Tibial artery (tissue), 4 donors: Measurements from ENCODE around the gene EXOSC2.

Experiments
- DNase-seq, 2 donors: peaks; one replicate each; pipeline ENCODE4 v3.0.0-alpha.2; 2019
- H3K27ac ChIP-seq, 2 donors: fragments of 200-600 bp; sonication (generic) in 1 of 2; 1 replicate in 1 of 2; 2 replicates in 1 of 2; pipeline ENCODE4 v1.5.1; 2018 to 2019; ENCODE audit warnings: mild to moderate bottlenecking in 1 of 2
- H3K27me3 ChIP-seq, 2 donors: fragments of 200-600 bp; sonication (generic) in 1 of 2; one replicate each; pipeline versions ENCODE4 v1.5.1 to v1.6.0; 2016 to 2019
- H3K36me3 ChIP-seq, 3 donors: fragments of 200-600 bp; sonication (generic) in 2 of 3; one replicate each; pipeline ENCODE4 v1.5.1; 2016 to 2019; ENCODE audit warnings: mild to moderate bottlenecking in 2 of 3
- H3K4me1 ChIP-seq, 4 donors: fragments of 200-600 bp; sonication (generic) in 2 of 4; 1 replicate in 3 of 4; 2 replicates in 1 of 4; pipeline ENCODE4 v1.5.1; 2016 to 2019
- H3K4me3 ChIP-seq, 2 donors: fragments of 200-600 bp; sonication (generic) in 1 of 2; 1 replicate in 1 of 2; 2 replicates in 1 of 2; pipeline ENCODE4 v1.5.1; 2018 to 2019; ENCODE audit warnings: mild to moderate bottlenecking in 2 of 2
- H3K9me3 ChIP-seq, 3 donors: fragments of 200-600 bp; sonication (generic) in 1 of 3; one replicate each; pipeline ENCODE4 v1.5.1; 2016 to 2019
- CTCF ChIP-seq, 2 experiments: fragments of 200-600 bp in 1 of 2; fragments of 450-650 bp in 1 of 2; IDR thresholded peaks; one replicate each; pipeline ENCODE4 v1.5.1; 2017 to 2019; ENCODE audit warnings: antibody characterized with exemption in 2 of 2, mild to moderate bottlenecking in 1 of 2, moderate library complexity in 1 of 2
- intact Hi-C: fragments of 100-400 bp; cut with DNase I; formaldehyde crosslinking; loops from one replicate; pipeline ENCODE4 v1.15.0; 2023; ENCODE audit warnings: low total_unique reads

EXOSC2 gene

GRCh38 chr9:130746434-130747212 lies 53.0 kb downstream of the EXOSC2 start:
- H3K27me3 ChIP-seq = no peaks in the 10 kb centered on the region
- H3K4me3 ChIP-seq = no peak overlapping the region
- no peaks in the 10 kb centered on the region for H3K36me3 ChIP-seq
- H3K9me3 ChIP-seq = no peaks in the 10 kb centered on the region
- no peaks in the 10 kb centered on the region for H3K4me1 ChIP-seq
- no peak overlapping the region for H3K27ac ChIP-seq
- intact Hi-C loops = no loop called here
- DNase-seq = no peak
- TF ChIP-seq CTCF (IDR thresholded peaks at IDR 0.05) = no peak

DNA sequence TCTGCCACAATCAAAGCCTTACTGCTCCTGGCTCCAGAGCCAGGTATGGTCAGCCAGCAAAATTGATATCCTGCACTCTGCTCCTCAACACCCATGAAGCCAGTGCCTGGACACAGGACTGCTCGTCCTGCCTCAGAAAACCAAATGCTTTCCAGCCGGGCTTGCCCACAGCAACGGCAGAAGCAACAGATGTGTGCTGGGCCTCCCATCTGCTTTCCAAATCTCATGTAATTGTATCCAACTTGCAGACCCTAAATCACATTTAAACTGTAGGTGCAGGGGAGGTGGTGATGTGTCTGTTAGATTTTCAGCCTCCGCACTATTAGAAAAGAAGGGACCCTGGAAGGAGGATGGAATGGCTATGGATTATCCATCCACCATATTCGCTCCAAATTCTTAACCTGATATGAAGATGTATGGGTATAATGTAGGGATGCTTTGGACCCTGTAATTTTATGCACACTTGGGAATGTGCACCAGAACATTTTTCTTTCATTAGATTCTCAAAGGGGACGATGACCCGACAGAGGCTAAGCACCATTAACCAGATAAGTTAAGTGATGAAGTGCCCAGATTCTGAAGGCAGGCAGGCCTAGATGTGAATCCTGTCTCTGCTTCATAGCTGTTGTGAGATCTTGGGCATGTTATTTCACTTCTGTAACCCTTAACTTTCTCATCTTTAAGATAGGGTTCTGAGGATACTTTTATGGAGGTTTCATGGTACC lies 58.2 kb downstream of the EXOSC2 start:
- no peak overlapping the region for H3K27ac ChIP-seq
- DNase-seq = no peak
- H3K4me3 ChIP-seq = no peak overlapping the region
- no peak for TF ChIP-seq CTCF (IDR thresholded peaks at IDR 0.05)
- peaks cover 0 to 18% (median 6%) of the 10 kb centered on the region in 4 donors for H3K4me1 ChIP-seq
- intact Hi-C loops = no loop called here
- no peaks in the 10 kb centered on the region for H3K9me3 ChIP-seq
- no peaks in the 10 kb centered on the region for H3K27me3 ChIP-seq
- no peaks in the 10 kb centered on the region for H3K36me3 ChIP-seq
